Hair follicular keratinocyte (primary cell): ENCODE measurements around the gene RABIF. TPM values are rescaled to one million over a fixed set of nuclear protein-coding genes. Genes with fewer than 3 reads are reported as not detected.

ENCODE experiments used
- total RNA-seq: library from RNA; depleted of rRNA; stranded (reverse); fragments of >200 nt; gene quantifications from 2 replicates; pipeline ENCODE4 v1.2.3, GENCODE V29; 2015

Gene RABIF
- total RNA-seq: 6.3 and 7.3 TPM in 2 replicates

DNA sequence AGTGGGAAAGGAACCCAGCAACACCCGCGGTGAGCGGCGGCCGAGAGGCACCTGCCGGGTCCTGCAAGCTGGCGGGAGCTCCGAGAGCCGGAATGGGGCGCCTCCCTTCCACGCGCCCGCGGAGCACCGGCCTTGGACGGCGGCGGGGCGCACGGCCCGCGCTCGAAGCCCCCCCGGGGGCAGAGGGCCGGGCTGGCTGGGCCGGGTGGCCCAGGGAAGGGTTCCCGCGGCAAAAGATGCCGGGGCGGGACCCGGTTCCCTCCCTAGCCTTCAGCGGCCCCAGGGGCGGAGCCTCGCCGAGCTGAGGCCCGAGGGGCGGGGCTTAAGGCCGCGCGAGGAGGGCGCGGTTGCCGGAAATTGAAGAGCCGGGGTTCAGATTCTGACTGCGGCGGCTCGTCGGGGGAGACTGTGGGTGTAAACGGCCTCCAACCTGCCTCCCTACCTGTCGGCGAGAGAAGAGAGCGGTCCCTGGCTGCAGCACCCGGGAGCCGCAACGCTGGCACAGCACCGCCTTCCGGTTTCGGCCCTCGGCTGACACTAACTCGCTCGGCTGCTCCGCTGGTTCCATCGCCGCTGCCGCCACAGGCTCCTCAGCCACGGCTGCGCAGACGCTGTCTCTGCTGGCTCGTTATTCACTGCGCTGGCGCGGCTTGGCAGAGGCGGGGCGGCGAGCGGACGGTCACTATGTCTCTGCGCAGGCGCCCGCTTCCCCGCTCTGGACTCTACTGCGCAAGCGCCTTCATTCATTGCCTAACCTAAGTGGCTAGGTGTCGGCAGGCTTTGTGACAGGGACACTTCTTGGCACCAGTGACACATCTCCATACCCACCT is at the start of gene RABIF:
RABIF (minus strand) TSS at position 619 of the 830 bp plus-strand sequence; CDS start at position 568, 51 bp downstream.

DNA sequence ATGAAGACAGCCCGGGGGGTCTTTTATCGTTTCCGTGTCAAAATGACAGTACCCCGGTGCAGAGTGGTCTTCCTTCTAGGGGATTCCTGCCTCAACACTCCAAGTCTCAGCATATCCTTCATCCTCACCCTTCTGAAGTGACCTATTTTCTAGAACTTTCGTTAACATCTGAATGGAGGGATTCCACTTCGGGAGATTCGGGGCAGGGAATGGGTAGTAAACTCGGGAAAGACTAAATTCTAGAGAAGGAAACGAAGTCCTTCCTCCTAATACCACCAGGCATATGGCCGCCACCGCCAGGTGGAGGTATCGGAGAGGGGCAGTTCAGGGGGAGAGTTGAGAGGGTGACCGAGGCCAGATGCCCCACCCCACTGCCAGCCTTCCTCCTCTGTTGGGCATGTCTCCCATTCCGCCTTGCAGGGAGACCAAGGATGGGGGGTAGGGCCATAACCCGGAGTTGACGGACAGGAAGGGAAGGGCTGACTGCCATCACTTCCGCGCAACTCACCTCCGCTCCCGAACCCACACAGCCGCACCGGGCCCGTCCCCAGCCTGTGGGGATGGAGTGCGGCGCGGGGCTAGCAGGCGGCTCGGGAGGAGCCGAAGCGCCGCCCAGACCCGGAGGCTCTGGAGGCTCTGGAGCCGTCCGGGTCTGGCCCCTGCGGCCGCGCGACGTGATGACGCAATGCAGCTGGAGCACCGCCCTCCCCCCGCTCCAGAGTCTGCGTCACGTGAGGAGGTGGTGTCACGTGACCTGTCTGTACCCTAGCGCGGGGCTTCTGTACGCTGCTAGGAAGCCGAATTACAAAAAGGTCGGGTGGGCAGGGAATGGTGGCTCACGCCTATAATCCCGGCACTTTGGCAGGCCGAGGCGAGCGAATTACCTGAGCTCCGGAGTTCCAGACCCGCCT is 37.9 kb upstream of the RABIF start, which contains the start of gene KLHL12:
KLHL12 (minus strand) TSS at position 654 of the 911 bp plus-strand sequence. CDS start 2,072 bp downstream, outside the sequence.

Other genes starting within 250 kb of the RABIF start
- gene SYT2, start 178.7 kb downstream of the RABIF start, total RNA-seq: under 0.01 TPM in 1 of 2 replicates, not detected in the other
- 27.5 and 40.5 TPM in 2 replicates for gene KDM5B, start 80.7 kb downstream of the RABIF start, total RNA-seq
- gene PCAT6, start 78.2 kb downstream of the RABIF start, total RNA-seq: 0.47 TPM in 1 of 2 replicates, not detected in the other
- gene KLHL12, start 38.1 kb upstream of the RABIF start, total RNA-seq: 23.5 and 24.4 TPM in 2 replicates
- 146 and 152 TPM in 2 replicates for gene ADIPOR1, start 69.2 kb upstream of the RABIF start, total RNA-seq
- gene CYB5R1, start 78.1 kb upstream of the RABIF start, total RNA-seq: 86.1 and 106 TPM in 2 replicates
- gene TMEM183A, start 118.2 kb upstream of the RABIF start, total RNA-seq: 70.7 and 77.9 TPM in 2 replicates
- gene PPFIA4, start 137.3 kb upstream of the RABIF start, total RNA-seq: 0.15 and 0.16 TPM in 2 replicates
- not detected in 2 replicates for gene MYOG, start 196.9 kb upstream of the RABIF start, total RNA-seq
- 0.31 TPM in 1 of 2 replicates, not detected in the other for gene ADORA1, start 238.6 kb upstream of the RABIF start, total RNA-seq